ENCODE data around the gene MON2.

- no peak for TF ChIP-seq CTCF (conservative IDR thresholded peaks at IDR 0.05 in 1 of 2, IDR thresholded peaks at IDR 0.05 in 1 of 2; ENCODE audit: extremely low read depth in 1 of 2, insufficient read depth in 1 of 2, low read depth in 1 of 2, low read length in 2 of 2)
- no peak for TF ChIP-seq EZH2 (IDR thresholded peaks at IDR 0.05; ENCODE audit: borderline replicate concordance, low read length)
These were observed 40.5 kb upstream of the MON2 start for GRCh38 chr12:62426089-62426488.
